ENCODE measurements around the gene FAM83C. TPM values are rescaled to one million over a fixed set of nuclear protein-coding genes. Genes with fewer than 3 reads are reported as not detected.

Gene FAM83C
- total and polyA plus RNA-seq, 9 of the 15 experiments (the other 6 are each of a cell fraction or from before 2014, with no cell fraction given), result not detected

- H3K36me3 ChIP-seq (ENCODE audit: control insufficient read depth, insufficient read depth, low read length), result no peaks in the 10 kb centered on the region
- H3K9ac ChIP-seq (ENCODE audit: insufficient read depth in 1 of 2, low read depth in 2 of 2, low read length in 2 of 2), result no peak overlapping the region
- ChIA-PET POLR2A (interaction anchor here (0.6 to 0.7 kb wide), 2 partner anchors 7 to 644 kb away, joined by 3 to 4 read pairs; no protein-coding TSS in a partner anchor), CTCF (ENCODE audit: low intra/inter-chr PET ratio) (no interaction called here)
- DNase-seq (ENCODE audit: extremely low read depth in 1 of 4, low spot score in 3 of 4), result no peak
- in situ Hi-C loops (cut with MboI), result no loop called here
- no peaks in the 10 kb centered on the region for H3K79me2 ChIP-seq (ENCODE audit: control insufficient read depth, insufficient read depth, low read length)
- FAIRE-seq, result no peak
- H3K9me1 ChIP-seq (ENCODE audit: control insufficient read depth, insufficient read depth, low read length), result no peaks in the 10 kb centered on the region
- H3K4me3 ChIP-seq, result no peak overlapping the region
- ATAC-seq, result no peak
- WGBS (ENCODE audit: insufficient coverage, low coverage, missing lambda C conversion rate), result 1% methylated on average over 6 of the region's 6 CpGs
- H3K9me3 ChIP-seq (replicated peaks; ENCODE audit: control insufficient read depth, insufficient read depth, low read depth, low read length), result no peaks in the 10 kb centered on the region
- H3K4me1 ChIP-seq (replicated peaks in 1 of 2; ENCODE audit: control insufficient read depth in 2 of 2, insufficient read depth in 2 of 2, low read length in 2 of 2), result no peaks in the 10 kb centered on the region; a peak in 1 of 5 replicates
- H3K27ac ChIP-seq (ENCODE audit: extremely low read depth, low read depth, low read length), result no peak overlapping the region
- H4K20me1 ChIP-seq (replicated peaks; ENCODE audit: control insufficient read depth, insufficient read depth, low read length), result 0 out of 2 replicates have a peak, but pooled peaks cover 3% of the 10 kb centered on the region
- no TSS peak for BruUV-seq (replicated peaks)
- no peak overlapping the region for H2AFZ ChIP-seq (ENCODE audit: low read depth, low read length)
- intact Hi-C loops (cut with micrococcal nuclease), result no loop called here
- H3K27me3 ChIP-seq (ENCODE audit: control insufficient read depth in 2 of 2, insufficient read depth in 2 of 2, low read length in 2 of 2), result peaks cover 22 to 61% of the 10 kb centered on the region in 2 experiments
- no peak overlapping the region for H3K4me2 ChIP-seq (ENCODE audit: insufficient read depth, low read length)
- TF ChIP-seq CHD2 (IDR thresholded peaks at IDR 0.05; ENCODE audit: low read depth, low read length), result no peak
- TF ChIP-seq ZNF778 (CRISPR knock-in tag; IDR thresholded peaks at IDR 0.05), result no peak
- no peak for TF ChIP-seq CXXC5 (CRISPR knock-in tag; IDR thresholded peaks at IDR 0.05)
- no peak for TF ChIP-seq ZNF384 (IDR thresholded peaks at IDR 0.05; ENCODE audit: low read depth, low read length)
- no peak for TF ChIP-seq MAZ (CRISPR knock-in tag; conservative IDR thresholded peaks at IDR 0.05 in 1 of 2, IDR thresholded peaks at IDR 0.05 in 1 of 2)
- no peak for TF ChIP-seq ZNF583 (CRISPR knock-in tag; IDR thresholded peaks at IDR 0.05)
- no peak for TF ChIP-seq KDM5B (IDR thresholded peaks at IDR 0.05; ENCODE audit: insufficient replicate concordance, low read depth, low read length)
- TF ChIP-seq, protein P1, sequence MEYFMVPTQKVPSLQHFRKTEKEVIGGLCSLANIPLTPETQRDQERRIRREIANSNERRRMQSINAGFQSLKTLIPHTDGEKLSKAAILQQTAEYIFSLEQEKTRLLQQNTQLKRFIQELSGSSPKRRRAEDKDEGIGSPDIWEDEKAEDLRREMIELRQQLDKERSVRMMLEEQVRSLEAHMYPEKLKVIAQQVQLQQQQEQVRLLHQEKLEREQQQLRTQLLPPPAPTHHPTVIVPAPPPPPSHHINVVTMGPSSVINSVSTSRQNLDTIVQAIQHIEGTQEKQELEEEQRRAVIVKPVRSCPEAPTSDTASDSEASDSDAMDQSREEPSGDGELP (CRISPR knock-in tag; IDR thresholded peaks at IDR 0.05; ENCODE audit: borderline replicate concordance), result no peak
- TF ChIP-seq MTA3 (IDR thresholded peaks at IDR 0.05; ENCODE audit: borderline replicate concordance), result no peak
- TF ChIP-seq CHCHD3 (CRISPR knock-in tag; IDR thresholded peaks at IDR 0.05), result no peak
- no peak for TF ChIP-seq PHF20 (IDR thresholded peaks at IDR 0.05; ENCODE audit: partially characterized antibody)
- TF ChIP-seq, protein P2, sequence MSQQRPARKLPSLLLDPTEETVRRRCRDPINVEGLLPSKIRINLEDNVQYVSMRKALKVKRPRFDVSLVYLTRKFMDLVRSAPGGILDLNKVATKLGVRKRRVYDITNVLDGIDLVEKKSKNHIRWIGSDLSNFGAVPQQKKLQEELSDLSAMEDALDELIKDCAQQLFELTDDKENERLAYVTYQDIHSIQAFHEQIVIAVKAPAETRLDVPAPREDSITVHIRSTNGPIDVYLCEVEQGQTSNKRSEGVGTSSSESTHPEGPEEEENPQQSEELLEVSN (IDR thresholded peaks at IDR 0.05; ENCODE audit: borderline replicate concordance in 1 of 2, extremely low read depth in 1 of 2, insufficient read depth in 1 of 2, insufficient read length in 1 of 2, low read depth in 1 of 2, low read length in 1 of 2, poor library complexity in 1 of 2, severe bottlenecking in 1 of 2), result no peak
- TF ChIP-seq SAP30 (IDR thresholded peaks at IDR 0.05; ENCODE audit: borderline replicate concordance, insufficient read depth, low read depth, low read length, poor library complexity, severe bottlenecking), result no peak
- TF ChIP-seq L3MBTL2 (IDR thresholded peaks at IDR 0.05), result no peak
- TF ChIP-seq ZNF12 (CRISPR knock-in tag; IDR thresholded peaks at IDR 0.05), result no peak
- no peak for TF ChIP-seq SRSF1 (IDR thresholded peaks at IDR 0.05; ENCODE audit: low read depth, low read length)
Measured at GRCh38 chr20:35235881-35236280, 56.3 kb downstream of the FAM83C start.
